ENCODE measurements around the gene ARHGEF19.
"Not testable (repeated sequence)": the region's sequence is repeated elsewhere in the genome, so short reads cannot be mapped to it uniquely, and the experiment has no call there.

ARHGEF19 gene

DNA sequence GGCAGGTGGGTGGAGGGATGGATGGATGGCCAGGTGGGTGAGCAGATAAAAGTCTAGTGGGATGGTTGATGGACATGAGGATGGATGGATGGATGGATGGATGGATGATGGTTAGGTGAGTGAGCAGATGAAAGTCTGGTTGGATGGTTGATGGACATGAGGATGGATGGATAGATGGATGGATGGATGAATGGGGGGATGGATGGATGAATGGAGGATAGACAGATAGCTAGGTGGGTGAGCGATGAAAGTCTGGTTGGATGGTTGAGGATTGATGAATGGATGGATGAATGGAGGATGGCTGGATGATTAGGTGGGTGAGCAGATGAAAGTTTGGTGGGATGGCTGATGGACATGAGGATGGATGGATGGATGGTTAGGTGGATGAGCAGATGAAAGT is 9.0 kb upstream of the ARHGEF19 start:
- no peak for DNase-seq (ENCODE audit: low read depth in 2 of 2)

DNA sequence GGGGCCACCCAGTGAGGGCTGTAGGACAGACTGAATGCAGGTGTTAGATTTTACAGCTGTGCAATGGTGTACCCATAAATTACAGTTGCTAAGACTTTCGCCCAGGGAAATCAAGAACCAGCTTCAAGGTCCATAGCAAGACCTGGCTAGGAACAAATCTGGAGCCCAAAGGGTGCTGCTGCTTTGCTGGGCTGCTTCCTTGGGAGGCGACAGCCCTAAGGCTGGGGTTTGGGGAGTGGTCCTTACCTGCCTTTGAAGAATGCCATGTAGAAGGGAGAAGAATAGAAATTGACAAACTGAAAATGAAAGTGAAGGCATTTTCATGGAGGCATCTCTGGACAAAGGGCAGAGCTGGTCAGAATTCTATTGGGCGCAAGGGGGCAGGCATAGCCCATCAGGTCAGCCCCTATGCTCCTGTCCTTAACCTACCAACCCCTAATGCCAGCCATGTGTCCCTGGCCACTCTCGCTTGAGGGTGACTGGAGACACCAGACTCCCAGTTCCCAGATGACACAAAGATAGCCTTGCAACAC is 7.6 kb upstream of the ARHGEF19 start:
- DNase-seq (ENCODE audit: low read depth in 2 of 2), result no peak

DNA sequence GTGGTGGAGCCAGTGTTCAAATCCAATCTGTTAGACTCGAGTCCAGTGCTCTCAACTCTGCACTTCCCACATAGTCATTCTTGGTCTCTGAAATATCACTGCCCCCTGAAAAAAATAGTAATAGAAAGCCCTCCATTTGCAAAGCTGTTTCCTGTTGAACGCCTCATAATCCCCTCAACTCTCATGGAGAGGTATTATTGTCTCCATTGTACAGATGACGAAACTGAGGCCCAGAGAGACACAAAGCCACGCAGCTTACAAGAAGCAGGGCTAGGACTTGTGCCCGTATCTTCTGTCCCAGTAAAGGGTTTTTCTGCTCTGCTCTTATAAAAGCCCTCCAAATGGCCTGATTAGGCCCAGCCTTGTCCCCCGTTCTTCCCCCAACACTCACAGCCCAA is 6.2 kb upstream of the ARHGEF19 start:
- no peak for DNase-seq (ENCODE audit: low read depth in 2 of 2)

DNA sequence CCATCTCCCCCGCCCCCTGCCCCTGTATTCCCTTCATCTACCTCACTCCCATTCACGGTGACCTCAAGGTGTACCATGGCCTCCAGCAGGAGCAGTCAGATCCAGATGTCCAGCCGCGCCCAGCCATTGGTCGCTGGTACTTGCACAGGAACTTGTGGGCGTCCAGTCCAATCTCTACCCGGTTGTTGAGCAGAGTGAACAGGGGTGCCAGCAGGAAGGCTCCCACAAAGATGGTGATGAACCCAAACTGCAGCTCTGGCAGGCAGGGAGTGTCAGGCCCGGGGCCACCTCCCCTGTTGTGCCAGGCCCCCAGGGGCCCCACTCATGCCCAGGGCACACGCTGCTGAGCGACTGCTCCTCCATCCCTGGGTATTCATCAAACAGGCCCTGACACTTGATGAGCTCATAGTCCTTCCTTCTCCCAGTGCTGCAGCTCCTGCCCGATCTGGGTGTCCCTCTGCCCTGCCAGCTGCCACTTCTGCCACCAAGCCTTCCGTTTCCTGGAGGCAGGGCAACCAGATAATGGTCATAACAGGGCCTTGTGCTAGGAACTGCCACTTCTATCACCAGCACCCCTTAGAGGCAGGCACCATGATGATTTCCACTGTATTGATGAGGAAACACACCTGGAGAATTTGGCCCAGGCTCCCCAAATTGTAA is 5.7 kb upstream of the ARHGEF19 start:
- no peak for DNase-seq (ENCODE audit: low read depth in 2 of 2)

DNA sequence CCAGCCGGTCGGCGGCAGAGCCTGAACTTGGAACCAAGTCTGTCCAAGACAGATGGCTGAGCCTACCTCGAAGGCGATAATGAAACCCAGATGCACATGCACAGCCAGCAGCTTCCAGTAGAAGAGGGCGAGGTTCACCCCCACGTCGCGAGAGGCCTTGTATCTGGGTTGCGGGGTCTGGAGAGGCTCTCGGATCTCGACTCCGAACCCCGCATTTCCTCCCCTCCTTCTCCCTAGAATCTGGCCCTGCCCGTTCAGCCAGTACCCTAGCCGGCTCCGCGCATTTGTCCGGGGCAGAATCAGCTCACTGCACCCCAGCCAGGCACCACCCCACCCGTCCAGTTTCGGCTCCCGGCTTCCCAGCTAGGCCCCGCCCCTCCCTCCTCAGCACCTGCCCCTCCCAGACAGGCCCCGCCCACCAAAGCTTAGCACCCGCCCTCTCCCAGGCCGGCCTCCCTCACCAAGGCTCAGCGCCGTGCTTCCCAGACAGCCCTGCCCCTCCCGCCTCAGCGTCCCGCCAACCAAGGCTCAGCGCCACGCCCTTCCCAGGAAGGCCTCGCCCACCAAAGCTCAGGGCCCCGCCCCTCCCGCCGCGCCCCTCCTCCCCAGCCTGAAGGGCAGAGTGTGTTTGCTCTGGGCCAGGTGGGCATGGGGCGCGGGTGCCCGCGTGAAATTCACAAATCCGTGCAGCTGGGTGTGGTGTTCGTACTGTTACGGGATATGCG is 4.8 kb upstream of the ARHGEF19 start:
- peak; percentile 87 to 95 for DNase-seq (ENCODE audit: low read depth in 2 of 2)

DNA sequence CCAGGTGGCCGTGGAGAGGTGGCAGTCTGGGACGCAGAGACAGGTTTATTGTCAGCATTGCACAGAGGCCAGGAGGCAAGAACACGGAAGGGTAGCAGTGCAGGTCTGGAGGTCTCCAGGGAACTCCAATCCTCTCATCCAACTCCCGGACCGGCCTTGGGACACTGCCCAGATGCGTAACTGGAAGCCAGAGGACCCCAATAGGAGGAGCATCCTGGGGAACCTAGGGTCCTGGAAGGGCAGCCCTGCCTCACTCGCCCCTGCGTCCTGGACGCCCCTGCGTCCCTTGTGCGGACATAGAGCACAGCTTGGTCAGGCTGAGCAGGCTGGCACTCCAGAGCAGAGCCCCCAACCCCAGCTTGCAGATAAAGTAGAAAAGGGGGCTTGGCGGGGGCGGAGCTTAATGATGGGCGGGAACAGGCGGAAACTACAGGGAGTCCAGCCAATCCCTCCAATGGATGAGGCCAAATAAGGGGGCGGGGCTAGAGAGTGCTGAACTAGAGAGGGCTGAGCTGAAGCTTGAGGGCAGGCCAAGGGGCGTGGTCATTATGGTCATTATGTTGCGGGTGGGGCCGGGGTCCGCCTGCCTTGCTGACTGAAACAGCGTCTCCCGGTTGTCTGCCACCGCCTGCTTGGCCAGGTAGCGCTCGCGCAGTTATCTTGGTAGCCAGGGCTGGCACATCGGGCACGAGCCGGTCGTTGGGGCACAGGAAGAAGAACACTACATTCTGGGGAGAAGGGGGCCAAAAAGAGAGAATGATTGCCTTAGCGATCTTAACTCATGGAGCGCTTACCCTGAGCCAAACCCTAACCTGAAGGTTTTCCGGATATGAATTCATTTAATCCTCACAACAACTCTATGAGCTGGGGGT is 3.7 kb upstream of the ARHGEF19 start:
- peak; percentile 37 to 58 for DNase-seq (ENCODE audit: low read depth in 2 of 2)

DNA sequence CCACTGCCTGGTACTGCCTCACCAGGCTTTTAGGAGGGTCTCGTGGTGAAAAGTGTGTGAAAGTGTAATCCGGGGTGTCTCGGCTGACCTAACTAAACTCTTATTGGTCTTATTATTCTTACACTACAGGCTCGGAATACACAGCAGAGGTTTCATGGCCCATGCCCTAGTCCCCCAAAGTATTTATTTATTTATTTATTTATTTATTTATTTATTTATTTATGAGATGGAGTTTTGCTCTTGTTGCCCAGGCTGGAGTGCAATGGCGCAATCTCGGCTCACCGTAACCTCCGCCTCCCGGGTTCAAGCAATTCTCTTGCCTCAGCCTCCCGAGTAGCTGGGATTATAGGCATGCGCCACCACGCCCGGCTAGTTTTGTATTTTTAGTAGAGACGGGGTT is 2.8 kb upstream of the ARHGEF19 start:
- DNase-seq (ENCODE audit: low read depth in 2 of 2), result not testable (repeated sequence)

DNA sequence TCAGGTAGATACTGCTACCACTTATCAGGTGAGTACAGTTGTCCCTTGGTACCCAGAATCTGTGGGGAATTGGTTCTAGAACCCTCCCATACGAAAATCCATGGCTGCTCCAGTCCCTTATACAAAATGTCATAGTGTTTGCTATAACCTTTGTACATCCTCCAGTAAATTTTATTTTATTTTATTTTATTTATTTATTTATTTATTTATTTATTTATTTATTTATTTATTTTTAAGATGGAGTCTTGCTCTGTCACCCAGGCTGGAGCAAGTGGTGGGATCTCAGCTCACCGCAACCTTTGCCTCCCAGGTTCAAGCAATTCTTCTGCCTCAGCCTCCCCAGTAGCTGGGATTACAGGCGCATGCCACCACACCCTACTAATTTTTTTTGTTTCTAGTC is 1.1 kb upstream of the ARHGEF19 start:
- not testable (repeated sequence) for DNase-seq (ENCODE audit: low read depth in 2 of 2)

DNA sequence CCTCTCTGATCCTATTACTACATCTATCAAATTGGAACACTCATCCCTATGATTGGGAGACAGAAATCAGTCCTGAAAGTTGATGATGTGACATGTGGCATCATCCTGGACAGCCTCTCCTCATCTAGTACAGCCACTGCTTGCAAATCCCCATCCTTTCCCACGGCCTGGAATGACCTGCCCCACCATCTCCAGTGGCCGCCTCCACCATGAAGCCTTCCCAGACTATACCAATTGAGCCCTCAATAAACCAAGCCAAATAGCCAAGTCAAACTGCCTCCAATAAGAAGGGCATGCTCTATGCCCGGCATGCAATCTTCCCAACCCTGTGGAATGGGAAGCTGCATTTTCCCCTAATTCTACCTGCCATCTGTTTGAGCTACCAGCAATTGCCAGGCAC is 561 bp upstream of the ARHGEF19 start:
- no peak for DNase-seq (ENCODE audit: low read depth in 2 of 2)

DNA sequence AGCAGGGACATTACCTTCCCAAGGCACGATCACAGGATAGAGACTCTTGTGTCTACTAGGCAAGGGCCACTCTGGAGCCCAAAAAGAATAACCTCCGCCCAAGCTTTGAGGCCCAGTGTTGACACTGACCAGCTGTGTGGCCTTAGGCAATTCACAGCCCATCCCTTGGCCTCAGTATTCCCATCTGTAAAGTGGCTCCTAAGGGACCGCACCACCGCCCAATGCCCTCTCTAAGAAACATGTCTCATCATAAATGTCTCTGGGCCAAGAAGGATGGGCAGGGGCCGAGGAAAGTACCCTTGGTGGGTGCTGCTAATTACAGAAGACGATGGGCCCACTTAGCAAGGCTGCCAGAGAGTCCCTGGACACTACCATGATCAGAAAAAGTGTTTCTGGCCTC is 628 bp downstream of the ARHGEF19 start:
- DNase-seq (ENCODE audit: low read depth in 2 of 2), result no peak

DNA sequence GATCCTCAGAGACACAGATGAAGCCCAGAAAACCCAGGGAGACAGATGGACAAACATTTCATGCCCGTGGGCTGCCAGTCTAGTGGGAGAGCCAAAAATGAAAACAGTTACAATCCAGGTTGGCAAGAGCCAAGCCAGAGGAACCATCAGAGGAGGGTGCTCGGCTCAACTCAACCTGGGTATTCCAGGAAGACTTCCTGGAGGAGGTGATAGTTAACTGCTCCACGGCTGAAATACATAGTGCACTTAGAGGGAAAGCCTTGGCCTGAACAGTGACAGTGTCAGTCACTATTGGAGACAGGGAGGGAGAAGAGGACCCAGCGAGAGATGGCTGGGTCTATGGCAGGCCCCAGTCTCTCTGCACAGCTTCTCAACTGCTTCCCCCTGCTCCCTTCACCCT is 1.9 kb downstream of the ARHGEF19 start:
- no peak for DNase-seq (ENCODE audit: low read depth in 2 of 2)

DNA sequence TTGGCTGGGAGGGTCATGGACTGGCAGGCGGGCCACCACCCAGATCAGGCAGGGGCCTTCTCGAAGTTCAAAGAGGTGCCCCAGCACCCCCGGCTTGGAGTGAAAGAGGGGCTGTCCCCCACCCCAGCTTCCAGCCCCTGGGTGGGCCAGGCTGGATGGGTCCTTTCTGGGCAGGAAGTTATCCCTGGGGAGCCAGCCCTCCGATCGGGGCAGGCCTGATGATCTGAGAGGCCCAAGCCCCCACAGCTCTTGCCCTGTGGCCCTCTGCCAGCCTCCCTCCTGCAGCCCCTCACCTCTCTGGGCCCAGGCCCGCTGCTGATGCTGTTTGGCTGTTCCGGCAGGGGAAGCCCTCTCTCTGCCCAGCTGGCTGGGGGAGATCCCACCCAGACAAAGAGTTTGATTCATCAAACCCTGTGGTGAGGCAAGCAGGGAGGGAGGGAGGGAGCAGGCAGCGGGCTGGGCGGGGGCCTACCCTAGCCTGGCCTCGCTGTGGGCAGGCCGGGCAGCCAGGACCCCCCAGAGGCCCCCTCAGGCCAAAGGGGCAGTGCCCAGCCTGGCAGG is 2.5 kb downstream of the ARHGEF19 start:
- no peak for DNase-seq (ENCODE audit: low read depth in 2 of 2)

DNA sequence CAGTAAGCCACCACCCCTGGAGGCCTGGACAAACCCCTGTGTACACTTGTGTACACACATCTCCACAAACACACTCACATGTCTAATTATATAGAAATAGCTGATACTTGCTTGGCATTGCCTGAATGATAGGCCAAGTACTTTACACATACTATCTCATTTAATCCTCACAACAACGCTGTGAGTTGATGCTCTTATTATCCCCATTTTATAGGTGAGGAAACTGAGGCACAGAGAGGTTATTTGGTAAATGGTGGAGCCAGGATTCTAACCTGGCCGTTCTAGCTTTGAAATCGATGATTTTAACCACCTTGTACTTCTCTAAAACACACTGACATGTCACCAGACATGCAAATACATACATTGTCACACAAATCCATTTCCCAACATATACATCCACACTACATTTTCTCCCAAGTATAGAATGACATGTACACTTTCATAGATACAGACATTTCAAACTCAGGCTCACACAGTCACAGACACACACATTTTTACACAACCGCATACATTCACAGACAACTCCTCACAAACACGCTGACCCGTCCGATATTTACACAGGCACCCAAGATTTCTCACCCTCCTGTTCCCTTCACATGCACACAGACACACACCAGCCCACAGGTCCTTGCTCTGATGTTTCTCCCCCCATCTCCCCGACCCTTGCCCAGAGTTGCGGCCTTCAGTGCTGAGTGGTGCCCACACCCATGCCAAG is 3.2 kb downstream of the ARHGEF19 start:
- no peak for DNase-seq (ENCODE audit: low read depth in 2 of 2)

DNA sequence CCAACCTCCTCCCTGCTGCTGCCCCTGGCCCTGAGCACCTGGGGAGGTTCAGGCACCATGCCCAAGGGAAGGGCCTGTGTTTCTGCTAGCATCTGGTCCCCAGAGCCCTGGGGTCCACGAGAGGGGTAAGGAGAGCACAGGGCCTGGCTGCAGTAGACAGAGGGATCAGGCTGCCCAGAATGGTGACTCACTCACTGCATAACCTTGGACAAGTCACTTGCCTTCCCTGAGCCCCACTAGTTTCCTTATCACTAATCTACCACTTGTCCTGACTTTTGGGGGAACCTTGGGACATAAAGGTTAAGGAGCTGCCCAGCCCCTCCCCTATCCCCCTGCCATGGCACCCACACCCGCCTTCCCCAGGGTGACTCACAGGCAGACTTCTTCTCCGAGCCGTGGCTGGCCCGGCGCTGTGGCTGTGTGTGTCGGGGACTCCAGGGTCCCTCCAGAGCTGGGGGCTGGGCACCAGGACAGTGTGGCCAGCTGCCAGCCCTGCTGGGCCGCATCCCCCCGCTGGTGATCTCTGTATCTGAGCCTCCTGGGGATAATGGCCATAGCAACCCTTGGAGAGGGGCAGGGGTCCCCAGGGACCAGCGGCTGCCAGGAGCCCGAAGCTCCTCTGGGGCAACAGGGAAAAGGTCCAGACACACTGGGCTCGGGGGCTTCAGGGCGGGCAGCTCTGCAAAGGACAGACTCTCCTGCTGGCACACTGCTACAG is 4.0 kb downstream of the ARHGEF19 start:
- DNase-seq (ENCODE audit: low read depth in 2 of 2), result no peak

DNA sequence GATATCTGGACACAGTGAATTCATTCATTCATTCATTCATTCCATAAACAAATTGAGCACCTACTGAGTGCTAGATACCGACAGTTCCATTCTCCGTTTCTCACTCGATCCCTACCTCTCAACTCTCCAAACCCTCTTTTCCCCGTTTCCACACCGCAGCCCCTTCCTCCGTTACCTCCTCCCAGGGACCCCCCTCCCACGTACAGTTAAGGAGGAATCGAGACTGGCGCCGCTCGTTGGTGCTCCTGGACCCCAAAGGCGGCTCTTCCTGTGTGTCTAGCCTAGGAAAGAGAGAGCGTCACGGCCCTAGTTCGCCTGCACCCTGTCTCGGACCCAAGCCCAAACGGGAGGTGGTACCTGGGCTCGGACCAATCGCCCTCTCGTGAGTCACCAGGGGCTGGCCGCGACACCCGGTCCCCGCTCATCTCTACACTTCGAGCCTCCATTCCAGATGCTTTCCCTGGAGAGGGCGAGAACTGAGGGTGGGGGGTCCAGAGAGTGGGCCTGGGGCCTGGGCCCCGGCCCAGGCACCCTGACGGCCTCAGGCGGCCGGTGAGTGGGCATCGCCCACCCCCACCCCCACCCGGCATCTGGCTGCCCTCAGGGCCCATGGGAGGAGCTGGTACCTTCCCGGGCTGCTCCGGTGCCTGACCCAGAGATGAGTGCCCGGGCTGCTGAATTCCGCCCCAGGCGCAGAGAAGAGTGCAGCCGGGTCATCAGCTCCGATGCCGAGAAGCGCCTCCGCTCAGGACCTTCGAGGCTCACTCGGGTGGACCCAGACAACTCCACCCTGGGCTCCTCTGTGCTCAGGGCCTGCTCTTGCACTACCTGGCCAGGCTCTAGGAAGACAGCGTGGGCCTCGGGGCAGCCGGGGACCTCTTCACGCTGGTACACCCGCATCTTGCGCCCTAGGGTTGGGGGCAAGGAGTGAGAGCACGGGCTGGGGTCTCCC is 4.9 kb downstream of the ARHGEF19 start:
- DNase-seq (ENCODE audit: low read depth in 2 of 2), result no peak

DNA sequence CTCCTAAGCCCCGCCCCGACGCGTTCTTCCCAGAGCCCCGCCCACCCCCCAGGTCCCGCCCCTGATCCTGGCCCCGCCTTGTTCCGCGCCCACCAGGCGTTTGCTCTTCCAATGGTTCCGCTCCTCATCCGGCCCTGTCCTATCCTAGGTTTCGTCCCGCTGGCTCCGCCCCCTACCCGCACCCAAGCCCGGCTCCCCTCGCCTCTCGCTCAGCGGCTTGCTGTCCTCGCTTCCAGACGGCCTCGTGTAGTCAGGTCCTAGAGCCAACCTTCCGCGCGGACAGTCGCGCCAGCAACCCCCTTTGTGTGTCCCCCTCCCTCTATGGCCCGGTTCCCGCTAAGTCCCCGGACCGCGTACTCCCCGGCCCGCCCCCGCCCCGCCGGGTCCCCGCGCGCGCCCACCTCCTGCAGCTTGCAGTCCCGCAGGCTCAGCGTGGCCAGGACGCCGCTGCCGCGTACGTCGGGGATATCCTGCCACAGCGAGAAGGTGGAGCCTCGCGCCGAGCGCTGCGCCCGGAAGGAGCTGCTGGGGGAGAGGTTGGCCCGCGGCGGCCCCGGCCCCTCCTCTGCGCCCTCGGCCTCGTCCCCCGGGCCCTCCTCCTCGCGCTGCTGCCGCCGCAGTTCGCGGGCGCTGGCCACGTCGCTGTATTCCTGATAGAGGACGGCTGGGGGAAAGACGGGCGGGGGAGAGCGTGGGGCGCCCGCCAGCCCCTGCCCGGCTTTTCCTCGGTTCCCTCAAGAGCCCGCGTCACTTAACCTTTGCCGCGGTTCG is 5.7 kb downstream of the ARHGEF19 start:
- peak; percentile 82 to 92 for DNase-seq (ENCODE audit: low read depth in 2 of 2)

DNA sequence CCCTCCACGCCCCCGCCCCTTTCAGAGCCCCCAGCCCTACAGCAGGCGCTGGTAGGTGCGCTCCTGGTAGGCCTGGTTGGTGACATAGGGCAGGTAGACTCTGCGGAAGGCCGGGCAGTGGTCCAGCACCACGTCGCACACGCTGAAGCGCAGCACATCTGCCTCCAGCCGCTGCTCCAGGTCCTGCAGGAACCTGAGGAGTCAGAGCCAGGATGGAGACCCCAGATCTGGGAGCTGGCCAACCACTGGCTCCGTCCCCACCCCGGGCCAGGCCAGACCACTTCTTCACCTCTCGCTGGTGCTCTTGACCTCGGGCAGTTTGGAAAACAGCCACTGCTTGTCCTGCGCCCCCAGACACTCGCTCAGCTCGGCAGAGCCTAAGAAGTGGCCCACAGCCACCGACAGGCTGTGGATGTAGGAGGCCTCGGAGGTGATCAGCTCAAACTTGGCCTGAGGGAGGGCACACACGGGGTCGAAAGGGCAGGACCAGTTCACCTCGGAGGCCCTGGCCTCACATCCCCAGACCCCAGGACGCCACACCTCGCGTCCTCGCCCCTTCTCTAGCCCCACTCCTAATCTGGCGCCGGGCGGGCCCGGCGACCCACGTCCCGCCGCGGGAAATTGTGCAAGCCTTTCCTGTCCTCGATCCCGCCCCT is 6.4 kb downstream of the ARHGEF19 start:
- no peak for DNase-seq (ENCODE audit: low read depth in 2 of 2)

DNA sequence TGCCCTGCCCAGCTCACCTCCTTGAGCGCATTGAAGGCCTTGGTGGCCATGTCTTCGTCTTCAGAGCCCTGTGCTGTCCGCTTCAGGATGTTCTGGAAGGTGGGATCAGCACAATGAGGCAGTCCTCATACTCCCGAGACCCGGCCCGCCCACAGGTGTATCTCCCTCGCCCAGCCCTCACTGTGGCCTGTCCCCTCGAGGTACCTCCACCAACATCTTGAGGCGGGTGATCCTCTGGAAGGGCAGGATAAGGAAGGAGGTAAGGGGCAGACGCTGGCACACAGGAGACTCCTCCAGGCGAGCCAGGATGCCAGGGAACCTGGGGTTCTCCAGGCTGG is 7.1 kb downstream of the ARHGEF19 start:
- no peak for DNase-seq (ENCODE audit: low read depth in 2 of 2)

All from stimulated activated CD8-positive, alpha-beta memory T cell treated with anti-CD3 and anti-CD28 coated beads, Interleukin-2, amount 100 ng/mL, for 48 hours (primary cell).